Measurements from ENCODE around the gene SOX1.

Gene SOX1

GRCh38 chr13:112062571-112063570 is 4.1 kb upstream of the SOX1 start:
- Histone ChIP-seq H3K79me2 (no peaks in the 10 kb centered on the region), H3K4me2 (ENCODE audit: low read length) (no peak overlapping the region), H3K4me1 (no peaks in the 10 kb centered on the region), H3K9me3 (ENCODE audit: control insufficient read depth, low read length) (no peaks in the 10 kb centered on the region), H3K27me3 (ENCODE audit: control insufficient read depth, insufficient read depth, low read length) (peaks cover 28% of the 10 kb centered on the region), H3K27ac (no peak overlapping the region), H3K4me3 (ENCODE audit: low read depth, low read length) (no peak overlapping the region), H3K9ac (no peak overlapping the region), H3K36me3 (ENCODE audit: control insufficient read depth, insufficient read depth, low read length) (no peaks in the 10 kb centered on the region), H2AFZ (no peak overlapping the region)
- TF ChIP-seq CTCF (IDR thresholded peaks at IDR 0.05): no peak

GRCh38 chr13:112063807-112064206 is 3.1 kb upstream of the SOX1 start:
- no peaks in the 10 kb centered on the region for H3K9me3 ChIP-seq (ENCODE audit: control insufficient read depth, low read length)
- H2AFZ ChIP-seq: no peak overlapping the region
- no peak overlapping the region for H3K9ac ChIP-seq
- no peaks in the 10 kb centered on the region for H3K4me1 ChIP-seq
- no peaks in the 10 kb centered on the region for H3K36me3 ChIP-seq (ENCODE audit: control insufficient read depth, insufficient read depth, low read length)
- no peak for TF ChIP-seq CTCF (IDR thresholded peaks at IDR 0.05)
- H3K4me2 ChIP-seq (ENCODE audit: low read length): no peak overlapping the region
- H3K27me3 ChIP-seq (ENCODE audit: control insufficient read depth, insufficient read depth, low read length): peaks cover 28% of the 10 kb centered on the region
- no peak overlapping the region for H3K27ac ChIP-seq
- H3K4me3 ChIP-seq (ENCODE audit: low read depth, low read length): no peak overlapping the region
- no peaks in the 10 kb centered on the region for H3K79me2 ChIP-seq

- Histone ChIP-seq H3K4me3 (ENCODE audit: low read depth, low read length) (no peak overlapping the region), H3K36me3 (ENCODE audit: control insufficient read depth, insufficient read depth, low read length) (no peaks in the 10 kb centered on the region), H3K9me3 (ENCODE audit: control insufficient read depth, low read length) (no peaks in the 10 kb centered on the region), H3K9ac (no peak overlapping the region), H3K27me3 (ENCODE audit: control insufficient read depth, insufficient read depth, low read length) (peaks cover 32% of the 10 kb centered on the region), H3K4me1 (no peaks in the 10 kb centered on the region), H3K4me2 (ENCODE audit: low read length) (no peak overlapping the region), H2AFZ (no peak overlapping the region), H3K27ac (no peak overlapping the region), H3K79me2 (no peaks in the 10 kb centered on the region)
- TF ChIP-seq CTCF (IDR thresholded peaks at IDR 0.05): no peak
Measured at GRCh38 chr13:112064222-112064621, 2.7 kb upstream of the SOX1 start.

GRCh38 chr13:112065521-112065866 is 1.5 kb upstream of the SOX1 start:
- Histone ChIP-seq H3K9ac (no peak overlapping the region), H3K4me2 (ENCODE audit: low read length) (no peak overlapping the region), H3K79me2 (no peaks in the 10 kb centered on the region), H3K4me3 (ENCODE audit: low read depth, low read length) (no peak overlapping the region), H2AFZ (no peak overlapping the region), H3K36me3 (ENCODE audit: control insufficient read depth, insufficient read depth, low read length) (no peaks in the 10 kb centered on the region), H3K27ac (no peak overlapping the region), H3K4me1 (no peaks in the 10 kb centered on the region), H3K27me3 (ENCODE audit: control insufficient read depth, insufficient read depth, low read length) (peaks cover 36% of the 10 kb centered on the region), H3K9me3 (ENCODE audit: control insufficient read depth, low read length) (no peaks in the 10 kb centered on the region)
- no peak for TF ChIP-seq CTCF (IDR thresholded peaks at IDR 0.05)

All from parathyroid adenoma (tissue), 2 donors.